NCI-H446 treated with DMSO at 0.1 percent for 48 hours (cell line): ENCODE results near the gene ACKR3.

Experiments
- DNase-seq: peaks from one replicate; lab custom pipeline; 2025; lab: John Stamatoyannopoulos, UW

The ACKR3 gene

DNA sequence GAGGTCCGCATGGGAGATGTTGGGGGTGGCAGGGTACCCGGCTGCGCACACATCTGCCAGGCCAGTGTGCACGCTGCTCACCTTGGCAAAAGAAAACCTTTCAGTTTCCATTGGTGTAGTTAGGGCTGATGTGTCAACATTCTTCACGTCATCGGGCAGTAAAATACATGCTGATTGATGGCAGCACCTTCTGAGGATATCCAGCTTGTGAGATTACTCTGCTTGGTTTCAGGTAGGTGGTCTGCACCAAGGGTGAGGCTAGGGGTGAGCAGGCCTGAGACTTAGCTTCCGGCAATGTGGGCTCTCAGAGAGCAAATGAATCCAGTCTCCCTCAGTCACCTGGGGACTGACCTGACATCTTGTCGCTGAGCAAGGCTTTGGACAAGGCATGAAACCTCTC lies 19.3 kb upstream of the ACKR3 start:
- DNase-seq = no peak

DNA sequence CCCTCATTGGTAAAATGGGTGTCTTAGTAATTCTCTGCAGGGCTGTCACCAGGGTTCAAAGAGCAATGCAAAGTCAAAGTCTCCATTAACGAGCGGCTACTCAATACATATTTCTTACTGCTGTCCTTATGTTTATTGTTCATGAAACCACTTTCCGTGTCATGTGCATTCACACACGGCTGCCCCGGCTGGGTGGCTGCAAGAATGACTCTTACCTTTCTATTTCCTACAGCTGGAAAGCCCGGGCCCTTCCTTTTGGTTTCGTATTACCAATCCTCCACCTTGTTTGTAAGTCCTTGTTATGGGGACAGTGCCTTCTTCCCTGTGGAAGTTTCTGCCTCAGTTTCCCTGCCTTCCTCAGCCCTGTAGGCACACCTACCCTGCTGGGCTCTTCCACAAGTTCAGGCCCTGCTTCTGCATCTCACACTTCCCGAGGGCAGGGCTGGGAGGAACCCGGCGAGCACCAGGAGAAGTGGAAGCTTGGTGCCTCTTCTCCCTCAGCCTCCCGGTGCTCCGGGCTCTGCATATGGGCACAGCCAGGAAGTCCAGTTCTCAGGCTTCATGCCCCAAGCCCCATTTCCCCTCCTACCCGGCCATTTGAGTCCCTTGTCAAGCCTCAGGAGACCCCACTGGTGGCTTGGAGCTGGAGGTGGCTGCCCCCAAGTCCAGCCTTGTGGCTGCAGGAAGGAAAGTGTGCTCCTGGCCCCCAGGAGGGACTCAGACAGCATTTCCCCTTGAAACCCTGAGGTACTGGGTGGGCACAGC lies 18.7 kb upstream of the ACKR3 start:
- DNase-seq = no peak

DNA sequence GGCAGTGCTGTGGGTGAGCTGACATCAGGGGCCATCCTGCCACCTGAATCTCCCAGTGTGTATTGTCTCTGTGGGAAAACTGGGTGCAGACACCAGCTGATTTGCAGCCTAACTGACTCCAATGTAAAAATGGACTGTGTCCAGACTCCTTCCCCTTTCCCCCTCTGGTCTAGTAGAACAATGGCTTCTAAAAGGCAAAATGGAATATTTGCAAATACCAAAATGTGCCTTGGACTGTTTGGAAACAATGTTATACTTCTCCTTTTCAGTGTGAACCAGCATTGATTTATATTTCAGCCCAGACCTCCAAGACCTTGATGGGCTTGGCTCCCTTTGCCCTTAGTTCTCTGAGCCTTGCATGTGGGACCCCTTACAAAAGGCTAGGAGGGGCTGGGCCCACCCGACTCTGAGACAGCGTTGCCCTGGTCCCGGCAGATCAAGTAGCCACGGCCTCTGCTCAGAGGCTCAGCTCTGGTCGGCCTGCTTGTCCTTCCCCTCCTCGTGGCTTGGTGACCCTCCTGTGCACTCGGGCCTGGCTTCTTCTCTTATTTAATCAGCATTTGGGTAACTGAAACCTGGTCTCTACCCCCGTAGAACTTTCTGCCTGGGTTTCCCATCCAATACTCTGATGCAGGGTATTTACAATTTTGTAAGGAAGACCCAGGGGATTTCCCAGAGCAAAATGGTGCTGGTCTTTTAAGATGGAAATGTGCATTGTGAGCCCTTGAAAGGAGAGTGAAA lies 18.0 kb upstream of the ACKR3 start:
- DNase-seq = no peak

DNA sequence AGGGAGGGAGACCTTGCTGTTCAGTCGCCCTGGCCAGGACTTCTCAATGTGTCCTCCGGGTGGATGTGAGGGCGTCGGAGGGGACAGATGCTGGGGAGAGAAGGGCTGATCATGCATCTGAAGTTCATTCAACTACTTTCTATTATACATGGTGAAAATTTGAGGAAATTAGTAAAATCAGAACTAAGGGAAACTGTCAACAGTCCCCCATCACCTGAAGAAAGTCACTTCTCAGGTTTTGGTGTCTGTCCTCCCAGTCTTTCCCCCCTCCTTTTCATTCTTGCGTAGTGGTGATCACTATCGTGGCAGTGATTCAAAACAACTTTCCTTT lies 17.4 kb upstream of the ACKR3 start:
- DNase-seq = no peak

DNA sequence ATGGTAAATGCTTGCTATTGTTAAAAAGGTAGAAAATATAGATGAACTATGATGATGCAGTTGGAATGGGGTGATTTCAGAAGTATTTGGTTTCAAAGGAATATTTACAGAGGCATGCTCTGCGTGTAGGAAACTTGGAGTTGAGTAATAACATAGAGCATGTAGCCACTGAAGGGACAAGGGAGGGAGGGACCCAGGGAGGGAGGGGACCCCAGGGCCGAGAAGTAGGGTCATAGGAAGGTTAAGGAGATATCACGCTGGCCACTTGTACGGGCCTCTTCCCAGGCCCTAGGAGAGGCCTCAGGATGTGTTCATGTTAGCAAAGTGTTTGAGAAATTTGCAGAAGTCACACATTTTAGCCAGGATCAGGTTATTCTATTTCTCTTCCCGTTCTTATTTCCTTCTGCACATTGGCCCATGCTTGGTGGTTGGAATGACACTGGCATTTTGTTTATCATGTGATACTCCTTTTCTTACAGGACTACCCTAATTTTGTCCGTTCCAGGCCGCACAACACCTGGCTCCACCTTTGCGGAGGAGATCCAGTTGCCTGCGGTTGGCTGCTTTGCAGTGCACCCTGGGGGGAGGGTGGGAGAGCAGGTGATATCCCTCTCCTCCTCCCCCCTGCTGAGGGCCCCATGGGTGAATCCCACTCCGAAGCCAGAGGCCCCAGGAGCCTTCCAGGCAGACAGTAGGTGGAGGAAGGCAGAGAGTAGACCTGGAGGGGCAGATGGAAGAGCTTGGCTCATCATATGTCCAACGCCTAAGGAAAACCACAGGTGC lies 16.9 kb upstream of the ACKR3 start:
- no peak for DNase-seq

- no peak for DNase-seq
These were observed 16.1 kb upstream of the ACKR3 start for GRCh38 chr2:236553522-236553921.

DNA sequence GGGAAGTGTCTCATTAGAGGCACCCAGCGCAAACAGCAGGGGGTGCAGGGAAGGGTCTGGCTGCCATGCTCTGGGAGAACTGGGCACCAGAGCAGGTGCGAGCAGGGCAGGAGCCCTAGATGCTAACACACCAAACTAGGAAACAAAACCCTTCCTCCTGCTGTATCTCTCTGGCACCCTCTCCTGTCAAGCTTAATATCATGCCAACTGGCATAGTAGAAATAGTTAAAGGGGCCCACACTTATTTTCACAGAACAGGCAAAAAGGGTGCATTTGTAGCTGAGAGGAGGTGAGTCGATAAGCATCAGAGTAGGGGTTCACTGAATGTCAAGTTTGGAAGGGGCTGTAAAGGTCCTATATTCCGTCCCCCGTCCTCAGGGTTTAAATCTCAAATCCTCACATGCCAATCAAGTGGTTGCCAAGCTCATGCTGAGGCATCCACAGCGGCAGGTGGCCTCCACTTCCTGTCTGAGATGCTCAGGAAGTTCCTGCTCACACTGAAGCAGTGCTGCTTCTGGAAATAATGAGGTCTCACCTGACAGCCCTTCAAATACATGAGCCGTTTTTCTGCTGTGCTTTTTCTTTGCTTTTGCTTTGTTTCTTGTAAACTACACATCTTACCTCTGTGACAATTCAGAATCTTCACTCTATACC lies 14.9 kb upstream of the ACKR3 start:
- no peak for DNase-seq

- DNase-seq = no peak
These were observed 14.1 kb upstream of the ACKR3 start for GRCh38 chr2:236555481-236555880.

GRCh38 chr2:236557306-236558030 lies 12.2 kb upstream of the ACKR3 start:
- DNase-seq = no peak

- DNase-seq = no peak
These were observed 11.6 kb upstream of the ACKR3 start for GRCh38 chr2:236558036-236558435.

DNA sequence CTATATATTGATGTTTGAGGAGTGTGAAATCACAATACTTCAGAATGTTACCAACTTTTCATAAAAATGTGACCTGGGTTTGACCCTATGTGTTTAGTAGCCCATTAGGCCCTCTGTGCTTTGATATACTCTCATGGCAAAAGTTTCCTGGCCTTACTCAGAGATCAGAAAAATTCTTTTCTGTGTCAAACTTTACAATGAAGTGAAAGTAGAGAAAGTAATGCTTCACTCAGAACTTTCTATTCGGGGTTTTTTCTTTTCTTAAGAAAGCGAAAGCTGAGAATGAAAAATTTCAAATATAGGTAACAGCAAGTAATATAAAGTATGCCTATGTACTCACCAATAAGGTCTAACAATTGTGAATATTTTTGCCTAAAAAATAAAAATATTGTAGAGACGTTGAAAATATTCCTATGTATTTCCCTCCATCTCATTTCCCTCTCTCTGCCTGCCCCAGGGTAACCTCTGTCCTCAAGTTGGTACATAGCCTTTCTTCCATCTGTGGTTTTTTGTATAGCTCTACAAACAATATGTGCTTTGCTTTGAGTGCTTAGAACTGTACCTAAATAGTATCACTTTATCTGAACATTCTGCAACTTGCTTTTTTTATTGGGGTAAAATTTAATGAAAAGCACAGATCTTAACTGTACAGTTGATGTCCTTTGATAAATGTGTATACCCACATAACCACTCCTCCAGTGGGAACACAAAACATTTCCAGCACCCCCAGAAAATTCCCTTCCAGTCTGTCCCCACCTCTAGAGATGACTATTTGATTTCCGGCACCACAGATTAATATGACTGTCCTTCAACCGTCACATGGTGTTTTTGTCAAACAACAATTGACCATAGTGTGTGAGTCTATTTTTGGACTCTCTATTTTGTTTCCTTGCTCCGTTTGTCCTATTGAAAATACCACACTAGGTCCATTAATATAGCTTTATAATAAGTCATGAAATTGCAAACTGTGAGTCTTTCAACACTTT lies 10.3 kb upstream of the ACKR3 start:
- DNase-seq = no peak

GRCh38 chr2:236561874-236562273 lies 7.8 kb upstream of the ACKR3 start:
- DNase-seq = no peak

- DNase-seq = no peak
These were observed 7.2 kb upstream of the ACKR3 start for GRCh38 chr2:236562434-236562833.

- DNase-seq = no peak
These were observed 5.7 kb upstream of the ACKR3 start for GRCh38 chr2:236563953-236564352.

DNA sequence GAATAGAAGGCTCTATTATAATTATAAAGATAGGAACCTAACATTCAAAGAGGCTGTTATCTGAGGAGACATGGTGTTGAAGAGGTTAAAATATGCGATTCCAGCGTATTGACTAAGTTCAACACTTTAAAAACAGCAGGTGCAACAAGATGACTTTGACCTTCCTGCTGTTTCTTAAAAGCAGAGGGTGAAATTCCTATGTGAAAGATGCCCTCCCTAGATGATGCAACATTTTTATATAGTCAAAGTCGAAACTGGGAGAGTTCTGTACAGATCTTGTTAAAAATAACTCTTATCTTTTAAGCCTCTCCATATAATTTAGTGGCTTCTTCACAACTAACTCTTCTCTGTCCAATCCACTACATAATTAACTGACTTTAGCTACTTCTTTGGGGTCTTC lies 4.4 kb upstream of the ACKR3 start:
- DNase-seq = no peak

GRCh38 chr2:236565879-236566402 lies 3.7 kb upstream of the ACKR3 start:
- no peak for DNase-seq

- DNase-seq = no peak
These were observed 3.0 kb upstream of the ACKR3 start for GRCh38 chr2:236566596-236566995.

DNA sequence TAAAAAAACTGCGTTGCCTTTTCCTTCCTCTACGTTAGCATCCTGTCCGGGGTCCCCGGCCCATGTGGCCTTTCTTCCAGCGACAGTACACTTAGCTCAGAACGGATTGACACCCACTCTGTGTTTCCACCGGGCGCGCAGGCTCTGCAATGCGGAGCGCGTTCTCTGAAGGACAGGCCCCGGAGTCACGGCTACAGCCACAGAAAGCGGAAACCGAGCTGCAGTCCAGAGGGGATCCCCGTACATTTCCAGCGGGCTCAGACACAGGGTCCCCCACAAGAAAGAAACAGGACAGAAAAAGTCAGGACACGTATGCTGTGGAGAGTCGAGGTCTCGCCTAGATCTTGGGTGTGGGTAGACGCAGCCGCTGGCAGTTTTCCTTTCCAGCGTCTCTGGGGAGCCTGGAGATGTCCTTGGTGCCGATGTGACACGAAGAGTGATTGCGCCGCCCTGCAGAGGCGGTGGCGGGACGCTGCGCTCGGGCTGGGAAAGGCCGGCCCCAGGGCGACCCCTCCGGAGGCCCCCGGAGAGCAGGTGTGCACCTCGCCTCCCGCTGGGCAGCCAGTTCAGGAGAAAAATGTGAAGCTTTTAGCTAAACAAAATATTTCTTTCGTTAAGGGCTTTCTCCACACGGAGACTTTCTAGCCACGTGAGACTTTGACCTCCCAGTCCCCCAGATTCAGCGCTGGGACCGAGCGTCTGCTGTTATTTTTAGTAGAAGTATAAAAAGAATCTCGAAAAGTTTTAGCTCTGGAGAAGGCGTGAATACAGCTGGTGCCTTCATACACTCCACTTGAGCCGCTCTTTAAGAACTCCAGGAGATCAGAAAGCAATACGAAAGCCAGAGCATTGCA lies 1.3 kb upstream of the ACKR3 start:
- no peak for DNase-seq

DNA sequence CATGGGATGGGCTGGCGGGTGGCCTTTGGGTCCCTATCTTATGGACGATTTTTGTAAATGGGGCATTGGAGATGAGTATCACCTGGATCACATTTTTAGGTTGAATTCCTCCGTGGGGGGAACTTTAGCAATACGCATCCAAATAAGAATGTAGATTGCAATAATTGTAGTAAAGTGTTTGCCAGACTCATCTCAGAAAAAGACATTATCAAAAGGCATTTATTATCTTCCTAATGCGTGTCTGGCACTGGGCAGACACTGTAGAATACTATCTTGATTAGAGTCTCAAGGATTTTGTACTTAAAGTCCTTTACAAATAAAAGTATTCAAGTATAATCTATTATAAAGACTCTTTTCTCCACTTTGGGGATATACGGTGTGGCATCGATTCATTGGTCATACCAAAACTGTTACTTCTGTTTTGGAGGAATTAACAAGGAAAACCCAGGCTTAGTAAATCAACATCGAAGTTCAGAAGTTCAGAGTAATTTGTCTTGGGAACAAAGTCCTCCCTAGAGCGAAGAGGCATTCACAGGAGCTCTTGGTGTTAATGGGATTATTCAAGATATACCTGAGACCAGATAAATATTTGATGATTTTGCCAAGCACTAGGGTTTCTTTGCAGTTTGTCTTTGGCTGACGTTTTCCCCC lies 578 bp upstream of the ACKR3 start:
- no peak for DNase-seq
